ENCODE results near the gene TPRKB. TPM values are rescaled to one million over a fixed set of nuclear protein-coding genes. Genes with fewer than 3 reads are reported as not detected.

The TPRKB gene
- total RNA-seq, 1 experiment from 2014 or later, result 44.7 TPM

GRCh38 chr2:73776381-73776780, 39.2 kb upstream of the TPRKB start:
- WGBS (ENCODE audit: extremely low coverage, insufficient read length, low lambda C conversion rate), result no CpG with 5 or more reads among the region's 4 CpGs

More at GRCh38 chr2:73776381-73776780, 39.2 kb upstream of the TPRKB start:
- H3K27ac Mint-ChIP-seq, result no peak overlapping the region
- Histone ChIP-seq H4K20me1 (ENCODE audit: control insufficient read depth, insufficient read depth, insufficient read length) (no peaks in the 10 kb centered on the region), H2AK5ac (ENCODE audit: insufficient read length, low read length) (no peak overlapping the region), H3K27ac (ENCODE audit: insufficient read length, low read depth, low read length) (no peak overlapping the region), H2BK12ac (ENCODE audit: insufficient read length, low read depth, low read length) (no peak overlapping the region), H3K9ac (ENCODE audit: extremely low read depth, insufficient read length, low read length) (no peak overlapping the region), H3K56ac (ENCODE audit: insufficient read length, low read depth, low read length) (no peak overlapping the region), H3K79me2 (ENCODE audit: insufficient read depth, low read length) (no peaks in the 10 kb centered on the region; the same call in 1 of the 2 replicates), H2AFZ (ENCODE audit: low read length) (no peak overlapping the region), H4K91ac (ENCODE audit: insufficient read length, low read depth, low read length) (no peak overlapping the region), H2BK15ac (ENCODE audit: low read depth, low read length) (no peak overlapping the region), H3K79me1 (ENCODE audit: insufficient read depth, low read depth, low read length, poor library complexity, severe bottlenecking) (no peaks in the 10 kb centered on the region), H3K23me2 (ENCODE audit: insufficient read length, low read depth, low read length, poor library complexity, severe bottlenecking) (peaks cover 4% of the 10 kb centered on the region), H2BK20ac (ENCODE audit: low read depth, low read length, poor library complexity, severe bottlenecking) (no peak overlapping the region), H4K5ac (ENCODE audit: insufficient read length, low read depth, low read length) (no peak overlapping the region), H3K23ac (ENCODE audit: insufficient read length, low read depth, low read length) (no peak overlapping the region), H4K8ac (replicated peaks; ENCODE audit: insufficient read length, low read depth, low read length) (no peak overlapping the region), H3K14ac (ENCODE audit: insufficient read depth, low read length) (no peak overlapping the region), H3K4me1 (ENCODE audit: insufficient read depth, low read length) (no peaks in the 10 kb centered on the region), H3K18ac (ENCODE audit: insufficient read length, low read depth, low read length) (no peak overlapping the region), H3K4me2 (ENCODE audit: insufficient read depth, insufficient read length, low read length) (no peak overlapping the region), H3K9me3 (ENCODE audit: control insufficient read depth, low read depth, low read length) (no peaks in the 10 kb centered on the region), H3T11ph (ENCODE audit: low read length) (no peak overlapping the region), H3K4ac (ENCODE audit: low read depth, low read length) (no peak overlapping the region), H2BK120ac (ENCODE audit: low read depth, low read length, poor library complexity, severe bottlenecking) (no peak overlapping the region), H2BK5ac (ENCODE audit: insufficient read length, low read length) (no peak overlapping the region), H3K27me3 (ENCODE audit: insufficient read depth, low read length) (no peaks in the 10 kb centered on the region)
- peaks cover 12 to 57% (median 48%) of the 10 kb centered on the region in 3 experiments; a peak in 6 of 7 replicates for H3K36me3 Mint-ChIP-seq (ENCODE audit: insufficient read depth in 1 of 3, low read depth in 3 of 3)
- peaks cover 7 to 9% of the 10 kb centered on the region in 2 experiments for H3K4me1 Mint-ChIP-seq
- H3K4me3 Mint-ChIP-seq, result no peak overlapping the region
- no peaks in the 10 kb centered on the region for H3K9me3 Mint-ChIP-seq
- TF ChIP-seq CTCF (conservative IDR thresholded peaks at IDR 0.05), result no peak
- no peak for DNase-seq
- H3K27me3 Mint-ChIP-seq (ENCODE audit: low read depth), result no peaks in the 10 kb centered on the region; the same call in 1 of the 2 replicates

Data from H9 (cell line).